ENCODE measurements around the gene COL17A1. TPM values are rescaled to one million over a fixed set of nuclear protein-coding genes. Genes with fewer than 3 reads are reported as not detected.

COL17A1 gene
- total RNA-seq = 0.56 and 1.2 TPM in 2 replicates

DNA sequence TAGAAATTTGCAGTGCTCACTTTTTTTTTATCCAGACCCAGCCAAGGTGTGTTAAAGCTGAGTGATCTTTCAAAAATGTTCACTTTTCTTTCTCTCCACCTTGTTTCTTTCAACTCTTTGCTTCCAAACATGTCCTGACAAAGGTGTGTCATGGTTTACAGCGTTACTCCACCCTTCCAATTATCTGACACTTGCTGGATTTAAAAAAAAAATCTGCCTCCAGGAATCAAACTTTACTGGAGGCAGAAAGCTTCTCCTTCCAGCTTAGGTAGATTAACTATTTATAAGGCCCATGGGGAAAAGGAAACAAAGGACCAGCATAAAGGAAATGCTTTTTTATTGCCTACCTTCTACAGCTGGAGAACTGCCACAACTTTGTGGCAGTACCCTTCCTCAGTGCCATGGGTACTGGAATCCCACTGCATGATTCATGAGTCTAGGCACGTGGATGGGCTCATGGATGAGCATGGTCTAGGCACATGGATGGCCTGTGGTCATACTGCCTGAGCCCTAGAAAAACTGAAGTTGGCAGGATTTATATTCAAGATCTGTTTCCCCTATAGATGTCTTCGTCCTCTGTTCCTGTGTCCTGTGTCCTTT lies at the start of gene COL17A1:
Gene COL17A1 (minus strand): TSS at position 80 of the 600 bp plus-strand sequence. CDS start 5,207 bp downstream, outside the sequence.

DNA sequence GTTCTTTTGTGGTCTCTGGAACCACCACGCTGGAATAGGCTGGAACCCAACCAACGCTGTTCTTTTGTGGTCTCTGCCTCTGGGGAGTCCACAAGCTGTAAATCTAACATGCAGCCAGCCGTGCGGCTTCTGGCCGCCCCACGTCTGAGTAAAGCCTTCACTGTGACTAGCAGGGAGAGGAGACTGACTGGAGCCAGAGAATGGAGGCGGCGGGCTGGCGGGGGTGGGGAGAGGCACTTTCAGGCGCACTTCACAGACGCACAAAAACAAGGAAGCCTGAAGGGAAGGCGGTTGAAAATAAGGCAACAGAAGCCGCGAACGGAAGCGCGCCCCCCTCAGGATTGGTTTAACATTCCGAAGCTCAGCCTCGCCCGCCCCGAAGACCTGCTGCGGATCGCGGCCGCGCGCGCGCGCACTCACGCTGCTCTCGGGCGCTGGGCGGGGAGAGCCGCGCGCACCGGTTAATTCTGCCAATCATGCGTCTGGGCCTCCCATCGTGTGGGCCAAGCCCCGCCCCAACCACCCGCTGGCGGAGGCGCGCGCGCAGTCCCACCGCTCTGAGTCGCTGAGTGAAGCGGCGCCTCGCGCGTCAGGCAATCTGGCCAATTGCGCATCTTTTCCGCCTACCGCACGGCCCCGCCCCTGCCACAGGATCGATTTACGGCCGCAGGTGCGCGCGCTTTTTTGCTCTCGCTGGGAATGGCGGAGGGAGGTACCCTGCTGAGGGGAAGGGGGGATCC lies 36.0 kb upstream of the COL17A1 start, which contains the start of gene SFR1:
Gene SFR1 (plus strand): TSS at position 687 of the 740 bp plus-strand sequence. CDS start 13 bp downstream, at position 700.

Other genes starting within 250 kb of the COL17A1 start
- gene SH3PXD2A, start 230.3 kb downstream of the COL17A1 start, total RNA-seq = 10.7 and 18.0 TPM in 2 replicates
- 32.8 and 38.6 TPM in 2 replicates for gene STN1, start 167.7 kb downstream of the COL17A1 start, total RNA-seq
- gene SLK, start 118.7 kb downstream of the COL17A1 start, total RNA-seq = 52.1 and 56.0 TPM in 2 replicates
- gene SFR1, start 36.3 kb upstream of the COL17A1 start, total RNA-seq = 11.3 and 14.4 TPM in 2 replicates
- under 0.01 and 0.19 TPM in 2 replicates for gene CFAP43, start 146.5 kb upstream of the COL17A1 start, total RNA-seq
- gene GSTO1, start 169.0 kb upstream of the COL17A1 start, total RNA-seq = 255 and 337 TPM in 2 replicates
- 2.3 and 2.5 TPM in 2 replicates for gene GSTO2, start 183.3 kb upstream of the COL17A1 start, total RNA-seq